Stomach (tissue), 19 donors: Measurements from ENCODE around the gene SH3BP5. TPM values are rescaled to one million over a fixed set of nuclear protein-coding genes. Genes with fewer than 3 reads are reported as not detected.

Experiments
- DNase-seq, 2 donors: peaks; one replicate each; pipeline versions ENCODE4 v3.0.0 to v3.0.0-alpha.2; 2013 to 2019
- H3K27ac ChIP-seq, 5 donors: fragments of 200-600 bp in 4 of 5; sonication (generic) in 4 of 5; one replicate each; pipeline ENCODE4 v1.5.1; 2013 to 2019; ENCODE audit warnings: mild to moderate bottlenecking in 1 of 5, moderate library complexity in 1 of 5
- H3K27me3 ChIP-seq, 3 donors: fragments of 200-600 bp; sonication (generic); one replicate each; pipeline ENCODE4 v1.5.1; 2017 to 2019; ENCODE audit warnings: mixed run types in 1 of 3
- H3K36me3 ChIP-seq, 4 donors: fragments of 200-600 bp; sonication (generic); 1 replicate in 3 of 4; 2 replicates in 1 of 4; pipeline ENCODE4 v1.5.1; 2016 to 2019
- H3K4me1 ChIP-seq, 4 donors: fragments of 200-600 bp; sonication (generic); one replicate each; pipeline ENCODE4 v1.5.1; 2016 to 2019
- H3K4me3 ChIP-seq, 4 donors: fragments of 200-600 bp; sonication (generic) in 3 of 4; one replicate each; pipeline ENCODE4 v1.5.1; 2016 to 2019; ENCODE audit warnings: mild to moderate bottlenecking in 1 of 4
- H3K9me3 ChIP-seq, 4 donors: fragments of 200-600 bp; sonication (generic); one replicate each; pipeline ENCODE4 v1.5.1; 2016 to 2019
- CTCF ChIP-seq, 7 experiments: fragments of 450-650 bp in 4 of 7; fragments of 200-600 bp in 3 of 7; sonication (generic) in 3 of 7; IDR thresholded peaks; one replicate each; pipeline ENCODE4 v1.5.1; 2016 to 2019; ENCODE audit warnings: antibody characterized with exemption in 7 of 7, control low read depth in 2 of 7, mild to moderate bottlenecking in 1 of 7
- EP300 ChIP-seq: sonication (generic); formaldehyde crosslinking; IDR thresholded peaks from one replicate; pipeline ENCODE4 v1.6.1; 2017; ENCODE audit warnings: antibody characterized with exemption
- POLR2A ChIP-seq, 4 donors: fragments of 450-650 bp; IDR thresholded peaks; one replicate each; pipeline ENCODE4 v1.6.1; 2016; ENCODE audit warnings: antibody characterized with exemption in 4 of 4, control low read depth in 2 of 4, mild to moderate bottlenecking in 1 of 4, moderate library complexity in 1 of 4
- POLR2AphosphoS5 ChIP-seq, 3 donors: sonication (generic); formaldehyde crosslinking; IDR thresholded peaks; one replicate each; pipeline ENCODE4 v1.6.1; 2016; ENCODE audit warnings: antibody characterized with exemption in 3 of 3
- WGBS, 5 donors: extraction: QIAGEN DNeasy Blood & Tissue Kit in 3 of 5; methylation state at CpG; one replicate each; pipeline versions ENCODE4 v1.1.5 to v1.1.7; 2013 to 2018; 5-methylcytosine and 5-hydroxymethylcytosine counted together
- intact Hi-C: fragments of 100-400 bp; cut with DNase I; formaldehyde crosslinking; loops from one replicate; pipeline ENCODE4 v1.15.1; 2023; ENCODE audit warnings: low total_unique reads
- long read RNA-seq, 10 donors: transcript quantifications; one replicate each; lab custom pipeline, GENCODE V29; 2026
- polyA plus RNA-seq, 3 donors: library from polyadenylated mRNA; stranded (reverse); fragments of 200-250 nt; gene quantifications; one replicate each; pipeline ENCODE4 v1.2.3, GENCODE V29; 2013
- total RNA-seq, 5 donors: library from RNA; depleted of rRNA; stranded (reverse); fragments of >200 nt; gene quantifications; one replicate each; pipeline versions ENCODE4 v1.1.0 to v1.2.3, GENCODE V29; 2014 to 2016
- donor health status: healthy with polysubstance abuse.
- donor health status: Bipolar disorder and iron deficiency.
- donor health status: healthy.

Gene SH3BP5
- total RNA-seq (10 to 100 TPM in 4 of 5 donors, 1 to 10 TPM in 1; 1.8 to 43.7 (median 27.5) TPM), polyA plus RNA-seq (10 to 100 TPM; 12.5 to 16.5 (median 13.0) TPM)
- long read RNA-seq, donor 1, transcript SH3BP5-202 (9 exons, 2,822 nt), result major isoform, 5 of 5 reads
- long read RNA-seq, donor 1, partial matches to known transcripts, result 0 of 5 reads
- long read RNA-seq, donor 1, other reads (novel, unspliced or antisense), result 0 of 5 reads
- long read RNA-seq, donor 2, partial matches to known transcripts, result 0 of 3 reads
- long read RNA-seq, donor 2, other reads (novel, unspliced or antisense), result 0 of 3 reads
- long read RNA-seq, donor 3, partial matches to known transcripts, result 0 of 2 reads
- long read RNA-seq, donor 3, other reads (novel, unspliced or antisense), result 0 of 2 reads
- long read RNA-seq, donor 4, partial matches to known transcripts, result 0 of 1 reads
- long read RNA-seq, donor 4, other reads (novel, unspliced or antisense), result 0 of 1 reads
- long read RNA-seq, donor 5, transcript SH3BP5-202 (9 exons, 2,822 nt), result major isoform, 14 of 14 reads
- long read RNA-seq, donor 5, partial matches to known transcripts, result 0 of 14 reads
- long read RNA-seq, donor 5, other reads (novel, unspliced or antisense), result 0 of 14 reads
- long read RNA-seq, donor 6, result 0 reads
- long read RNA-seq, donor 7, transcript SH3BP5-202 (9 exons, 2,822 nt), result major isoform, 6 of 6 reads
- long read RNA-seq, donor 7, partial matches to known transcripts, result 0 of 6 reads
- long read RNA-seq, donor 7, other reads (novel, unspliced or antisense), result 0 of 6 reads
- long read RNA-seq, donor 8, partial matches to known transcripts, result 9 of 11 reads
- long read RNA-seq, donor 8, other reads (novel, unspliced or antisense), result 0 of 11 reads
- long read RNA-seq, donor 9, partial matches to known transcripts, result 0 of 3 reads
- long read RNA-seq, donor 9, other reads (novel, unspliced or antisense), result 0 of 3 reads
- long read RNA-seq, donor 10, result 0 reads

GRCh38 chr3:15332405-15333098 is at the start of gene SH3BP5:
Gene SH3BP5 (minus strand): TSS chr3:15332586. CDS start chr3:15332408, 178 bp downstream.
- H3K27ac ChIP-seq, result peak within 1 kb of the TSS; percentile 64 to 89 (median 83)
- H3K36me3 ChIP-seq, result no peaks in the 10 kb centered on the region
- H3K27me3 ChIP-seq, result peaks cover 0 to 4% (median 0%) of the 10 kb centered on the region in 3 donors
- TF ChIP-seq CTCF (IDR thresholded peaks at IDR 0.05) (peak in 5 of 7 experiments; percentile 28 to 87 (median 71)), POLR2AphosphoS5 (IDR thresholded peaks at IDR 0.05) (peak in 2 of 3 donors; percentile 21 to 50), EP300 (no peak)
- intact Hi-C loops, result loop anchor here (5.0 kb wide), 1 partner anchor 65 kb away; no protein-coding TSS in a partner anchor
- WGBS, 5 donors, result 10 to 24% (median 11%) methylated on average over 31 to 66 of the region's 66 CpGs
- peak within 1 kb of the TSS; percentile 70 to 94 (median 86) for H3K4me3 ChIP-seq
- H3K4me1 ChIP-seq, result peaks cover 0 to 41% (median 30%) of the 10 kb centered on the region in 4 donors
- DNase-seq, result peak; percentile 76 to 93
- H3K9me3 ChIP-seq, result no peaks in the 10 kb centered on the region

- TF ChIP-seq EP300 (no peak), POLR2A (IDR thresholded peaks at IDR 0.05) (no peak), POLR2AphosphoS5 (IDR thresholded peaks at IDR 0.05) (no peak), CTCF (IDR thresholded peaks at IDR 0.05) (no peak)
- peaks cover 0 to 7% (median 2%) of the 10 kb centered on the region in 4 donors for H3K9me3 ChIP-seq
- intact Hi-C loops, result loop anchor here (10.0 kb wide), 1 partner anchor 176 kb away; the partner anchor contains the start of gene CAPN7
- no peak overlapping the region for H3K27ac ChIP-seq
- no peaks in the 10 kb centered on the region for H3K36me3 ChIP-seq
- no peak overlapping the region for H3K4me3 ChIP-seq
- DNase-seq, result no peak
- peaks cover 0 to 5% (median 2%) of the 10 kb centered on the region in 4 donors for H3K4me1 ChIP-seq
- no peaks in the 10 kb centered on the region for H3K27me3 ChIP-seq
- 63 to 76% (median 69%) methylated on average over 6 of the region's 6 CpGs for WGBS, 5 donors
Measured at GRCh38 chr3:15380980-15381890, 48.8 kb upstream of the SH3BP5 start.

GRCh38 chr3:15377961-15378791 is 45.8 kb upstream of the SH3BP5 start:
- Histone ChIP-seq H3K4me3 (peak overlapping the region in 2 of 4 donors; percentile 10 to 18), H3K4me1 (peaks cover 0 to 5% (median 2%) of the 10 kb centered on the region in 4 donors), H3K36me3 (no peaks in the 10 kb centered on the region), H3K9me3 (no peaks in the 10 kb centered on the region), H3K27me3 (no peaks in the 10 kb centered on the region), H3K27ac (peak overlapping the region in 4 of 5 donors; percentile 49 to 76 (median 61))
- 24 to 28% (median 26%) methylated on average over 16 of the region's 16 CpGs for WGBS, 5 donors
- intact Hi-C loops, result loop anchor here (5.0 kb wide), 1 partner anchor 111 kb away; no protein-coding TSS in a partner anchor
- DNase-seq, result peak; percentile 97
- peak; percentile 41 to 90 (median 62) for TF ChIP-seq POLR2AphosphoS5 (IDR thresholded peaks at IDR 0.05)
- peak in 5 of 7 experiments; percentile 64 to 96 (median 80) for TF ChIP-seq CTCF (IDR thresholded peaks at IDR 0.05)
- no peak for TF ChIP-seq POLR2A (IDR thresholded peaks at IDR 0.05)
